DMS79 treated with DMSO at 0.1 percent for 48 hours (cell line): ENCODE measurements around the gene IL13RA1.
"Not testable (repeated sequence)": the region's sequence is repeated elsewhere in the genome, so short reads cannot be mapped to it uniquely, and the experiment has no call there.

Source experiments
- DNase-seq: peaks from one replicate; lab custom pipeline; 2025; lab: John Stamatoyannopoulos, UW

The IL13RA1 gene

DNA sequence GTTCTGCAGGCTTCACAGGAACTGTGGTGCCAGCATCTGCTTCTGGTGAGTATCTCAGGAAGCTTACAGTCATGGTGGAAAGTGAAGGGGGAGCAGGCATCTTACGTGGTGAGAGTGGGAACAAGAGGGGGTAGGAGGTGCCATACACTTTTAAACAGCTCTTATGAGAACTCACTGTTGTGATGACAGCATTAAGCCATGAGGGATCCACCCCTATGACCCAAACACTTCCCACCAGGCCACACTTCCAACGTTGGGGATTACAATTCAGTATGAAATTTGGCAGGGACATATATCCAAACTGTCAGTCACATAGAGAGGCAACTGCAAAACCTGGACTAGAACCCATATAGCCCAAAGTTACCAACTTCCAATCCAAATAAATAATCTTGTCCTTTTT lies 53.1 kb downstream of the IL13RA1 start:
- no peak for DNase-seq

DNA sequence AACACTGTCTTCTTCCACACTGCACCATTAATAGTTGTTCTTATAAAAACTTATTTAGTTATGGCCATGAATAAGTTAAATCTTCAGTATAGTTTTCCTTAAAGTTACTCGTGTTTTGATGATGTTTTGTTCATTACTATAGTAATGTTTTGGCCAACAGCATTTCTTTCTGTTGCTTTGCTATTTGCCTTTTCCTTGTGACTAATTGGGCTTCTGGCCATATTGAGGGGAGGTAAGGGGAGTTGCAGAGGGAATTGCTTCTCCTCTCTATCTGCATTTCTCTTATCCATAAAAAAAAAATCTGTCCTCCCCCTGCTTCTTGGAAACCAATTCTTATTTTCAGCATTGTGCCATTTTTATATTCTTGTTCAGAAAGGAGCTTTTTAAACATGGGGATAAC lies 53.5 kb downstream of the IL13RA1 start:
- no peak for DNase-seq

DNA sequence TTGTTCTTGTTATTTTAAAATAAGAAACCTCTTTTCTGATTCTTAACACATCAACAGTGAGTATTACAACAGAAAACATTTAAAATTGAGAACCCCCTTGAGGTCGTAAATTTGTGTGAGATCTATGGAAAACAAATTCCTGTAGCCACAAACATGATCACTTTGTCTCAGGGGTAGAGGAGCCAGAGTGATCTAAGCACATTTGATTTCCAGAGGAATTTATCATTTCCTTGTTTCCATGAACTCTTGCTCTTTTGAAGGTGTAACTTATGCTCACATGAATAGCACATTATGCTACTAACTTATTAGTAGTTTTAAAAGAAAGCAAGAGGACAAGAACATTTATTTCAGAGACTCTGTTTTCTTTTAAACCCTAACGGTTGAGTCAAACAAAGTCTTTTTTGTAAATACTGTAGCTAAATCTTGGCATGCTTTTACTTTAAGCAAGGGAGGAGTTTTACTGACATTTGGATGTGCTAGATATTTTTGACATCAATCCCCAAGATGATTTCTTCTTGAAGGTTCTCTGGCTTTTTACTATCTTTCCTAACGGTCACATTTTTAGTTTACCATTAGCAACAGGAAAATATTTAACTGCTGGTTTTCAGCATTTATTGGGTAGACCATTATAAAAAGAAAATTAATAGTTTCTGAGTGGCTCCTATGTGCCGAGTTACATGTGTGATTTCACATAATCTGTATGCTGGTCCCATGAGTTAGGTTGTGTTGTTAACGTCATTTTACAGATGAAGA lies 68.3 kb downstream of the IL13RA1 start:
- no peak for DNase-seq

DNA sequence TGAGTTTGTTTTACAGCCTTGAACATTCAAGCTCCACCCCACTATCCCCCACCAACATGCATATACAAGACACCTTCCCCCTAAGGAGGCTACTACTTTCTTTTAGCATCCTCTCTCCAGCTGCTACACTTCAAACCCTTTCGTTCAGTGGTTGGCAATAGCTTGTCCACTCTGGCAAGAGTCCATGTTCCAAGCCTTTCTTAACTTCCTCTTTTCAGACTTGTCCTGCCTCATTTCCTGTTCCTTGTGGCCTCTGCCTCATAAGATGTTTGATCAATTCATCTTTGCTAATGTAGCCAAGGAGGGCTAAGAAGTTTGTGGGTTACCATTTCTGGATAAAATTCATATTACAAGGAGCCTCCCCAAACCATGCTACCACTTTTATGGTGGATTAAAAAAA lies 75.5 kb downstream of the IL13RA1 start:
- no peak for DNase-seq

DNA sequence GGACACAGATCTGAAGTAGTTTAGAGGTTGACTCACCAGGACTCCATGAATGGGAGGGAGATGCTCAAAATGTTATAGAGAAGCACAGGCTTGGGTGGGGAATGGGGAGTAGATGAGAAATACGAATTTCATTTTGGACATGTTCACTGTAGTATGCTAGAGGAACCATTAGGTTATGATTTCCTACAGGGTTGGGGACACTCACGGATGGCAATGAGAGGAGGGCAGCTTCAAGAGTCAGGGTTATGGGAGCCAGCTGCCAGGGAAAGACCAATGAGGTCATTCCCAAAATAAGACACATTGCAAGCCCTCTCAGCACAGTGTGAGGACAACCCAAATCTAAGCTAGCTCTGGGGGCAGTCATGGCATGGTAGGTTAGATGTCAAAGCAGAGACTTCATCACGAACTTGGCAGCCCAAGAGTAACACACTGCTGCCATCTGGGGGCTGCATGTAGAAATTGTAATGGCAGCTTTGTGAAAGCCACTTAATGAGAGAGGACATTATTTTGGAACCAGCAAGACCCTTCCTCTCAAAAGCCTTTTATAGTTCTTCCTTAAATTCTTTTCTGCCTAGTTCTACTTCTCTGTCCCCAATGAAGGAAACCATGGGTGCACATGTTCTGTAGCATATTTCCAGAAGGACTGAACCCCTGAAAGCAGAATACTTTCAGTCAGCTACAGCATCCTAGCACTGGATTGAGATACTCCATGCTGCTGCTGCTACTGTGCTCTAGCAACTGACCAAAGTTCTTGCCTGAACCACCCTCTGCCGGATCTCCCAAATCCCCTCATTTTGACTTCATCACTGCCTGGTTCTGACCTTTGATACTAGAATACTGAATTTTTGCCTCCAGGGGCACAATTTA lies 80.0 kb downstream of the IL13RA1 start:
- DNase-seq, result no peak

DNA sequence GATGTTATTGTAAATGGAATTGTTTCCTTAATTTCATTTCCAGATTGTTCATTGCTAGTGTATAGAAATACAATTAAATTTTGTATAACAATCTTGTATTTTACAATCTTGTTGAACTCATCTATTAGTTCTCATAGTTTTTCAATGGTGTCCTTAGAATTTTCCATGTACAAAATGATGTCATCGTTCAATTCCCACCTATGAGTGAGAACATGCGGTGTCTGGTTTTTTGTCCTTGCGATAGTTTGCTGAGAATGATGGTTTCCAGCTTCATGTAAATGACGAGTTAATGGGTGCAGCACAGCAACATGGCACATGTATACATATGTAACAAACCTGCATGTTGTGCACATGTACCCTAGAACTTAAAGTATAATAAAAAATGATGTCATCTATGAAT lies 89.9 kb downstream of the IL13RA1 start:
- DNase-seq, result not testable (repeated sequence)

DNA sequence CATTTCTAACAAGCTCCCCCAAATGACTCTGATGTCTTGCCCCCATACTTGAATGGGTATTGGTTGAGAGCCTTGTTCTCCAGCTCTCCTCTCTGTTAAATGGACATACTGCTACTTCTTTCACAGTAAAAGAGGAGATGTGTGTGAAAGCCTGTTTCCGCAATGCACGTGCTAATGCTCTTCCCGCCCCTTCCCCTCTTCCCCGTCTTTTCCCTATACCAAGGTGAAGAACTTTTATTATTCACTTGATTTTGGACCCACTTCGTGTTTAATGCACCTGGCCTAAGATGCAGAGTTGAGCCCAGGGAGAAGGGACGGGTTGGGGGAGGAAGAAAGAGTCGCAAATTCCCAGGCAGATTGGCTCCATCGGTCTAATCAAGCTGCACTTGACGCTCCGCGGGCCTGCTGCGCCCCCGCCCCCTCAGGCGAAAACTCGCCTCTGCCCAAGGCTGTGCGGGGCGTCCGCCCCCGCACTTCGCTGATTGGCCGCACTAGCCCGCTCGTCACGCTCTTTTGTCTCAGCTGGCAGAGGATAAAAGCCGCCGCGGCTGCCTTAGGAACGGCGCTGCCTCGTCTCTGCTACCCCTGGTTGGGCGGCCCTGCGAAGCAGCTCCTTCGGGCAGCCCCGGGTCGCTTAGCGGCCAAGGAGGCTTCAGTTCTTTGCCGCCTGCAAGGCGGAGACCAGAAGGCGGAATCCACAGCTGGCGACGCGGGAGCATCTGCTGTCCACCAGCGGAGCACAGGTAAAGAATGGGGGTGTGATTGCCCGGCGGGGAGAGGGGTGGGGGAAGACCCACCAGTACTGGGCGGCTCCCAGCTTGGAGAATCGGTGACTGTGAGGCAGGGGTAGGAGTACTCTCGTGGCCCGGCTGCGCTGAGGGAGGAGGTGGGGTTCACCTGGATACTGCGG lies 96.1 kb downstream of the IL13RA1 start, which contains the start of gene ZCCHC12:
ZCCHC12 (plus strand) TSS at position 562 of the 910 bp plus-strand sequence. CDS start 1,421 bp downstream, outside the sequence.
- DNase-seq, result peak; percentile 53

DNA sequence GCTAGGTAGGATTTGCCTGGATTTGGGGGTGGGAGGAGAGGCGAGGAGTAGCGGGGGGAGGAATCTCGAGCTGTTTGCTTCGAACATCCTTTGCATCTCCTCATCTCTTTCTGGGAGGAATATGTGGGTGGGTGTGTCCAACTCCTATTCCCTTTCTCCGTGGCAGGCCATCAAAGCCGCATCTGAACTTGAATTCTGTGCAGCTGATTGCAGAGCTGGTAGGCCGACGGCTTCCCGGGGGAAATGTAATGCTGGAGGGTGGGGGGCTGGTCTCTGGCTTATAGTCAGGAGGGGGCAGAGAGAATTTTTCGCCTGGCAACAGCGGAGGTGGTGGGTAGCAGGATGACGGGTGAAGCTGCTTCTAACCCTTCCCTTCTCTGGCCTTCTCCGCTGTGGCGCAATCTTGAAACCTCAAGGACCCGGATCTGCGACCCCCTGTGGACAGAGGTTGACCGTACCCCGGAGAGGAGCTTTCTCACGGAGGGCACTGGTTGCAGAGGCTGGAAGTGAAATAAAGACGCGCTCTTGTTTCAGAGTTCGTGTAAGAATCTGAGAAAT lies 96.8 kb downstream of the IL13RA1 start:
- DNase-seq, result no peak

DNA sequence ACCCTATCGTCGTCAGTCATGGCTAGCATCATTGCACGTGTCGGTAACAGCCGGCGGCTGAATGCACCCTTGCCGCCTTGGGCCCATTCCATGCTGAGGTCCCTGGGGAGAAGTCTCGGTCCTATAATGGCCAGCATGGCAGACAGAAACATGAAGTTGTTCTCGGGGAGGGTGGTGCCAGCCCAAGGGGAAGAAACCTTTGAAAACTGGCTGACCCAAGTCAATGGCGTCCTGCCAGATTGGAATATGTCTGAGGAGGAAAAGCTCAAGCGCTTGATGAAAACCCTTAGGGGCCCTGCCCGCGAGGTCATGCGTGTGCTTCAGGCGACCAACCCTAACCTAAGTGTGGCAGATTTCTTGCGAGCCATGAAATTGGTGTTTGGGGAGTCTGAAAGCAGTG lies 97.8 kb downstream of the IL13RA1 start:
- DNase-seq, result no peak

DNA sequence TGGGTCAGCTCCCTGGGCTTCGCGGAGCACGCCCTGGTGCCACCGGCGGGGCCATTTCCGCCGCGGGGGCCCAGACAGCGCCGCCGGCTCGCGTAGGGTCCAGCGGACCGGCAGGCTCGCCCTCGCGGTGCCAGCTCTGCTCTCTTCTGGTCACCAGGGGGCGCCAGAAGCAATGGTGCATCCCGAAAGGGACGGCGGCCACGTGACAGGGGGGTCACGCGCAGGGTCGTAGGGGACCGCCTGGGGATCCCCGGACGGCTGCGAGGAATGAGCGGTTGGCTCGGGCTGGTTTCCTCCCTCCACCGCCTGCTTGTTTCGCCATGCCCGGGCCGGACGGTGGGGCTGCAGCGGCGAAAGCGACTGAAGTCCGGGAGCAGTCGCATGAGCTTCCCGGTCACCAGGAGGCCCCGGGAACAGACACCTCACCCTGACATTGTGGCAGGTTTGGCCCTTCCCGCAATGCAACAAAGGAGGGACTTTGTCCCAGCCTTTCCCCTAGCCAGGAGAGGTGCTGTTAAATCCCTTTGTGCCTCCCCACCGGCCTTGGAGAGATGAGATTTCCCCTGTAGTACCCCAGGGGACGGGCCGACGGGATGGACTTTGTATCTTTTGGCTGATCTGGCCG lies 112.0 kb downstream of the IL13RA1 start:
- DNase-seq, result no peak
